A549 (cell line): ENCODE data around the gene PAGE2. TPM values are rescaled to one million over a fixed set of nuclear protein-coding genes. Genes with fewer than 3 reads are reported as not detected.
A peak's percentile ranks its signal among the peaks of the same experiment; 100 is the strongest.
"Not testable (repeated sequence)": the region's sequence is repeated elsewhere in the genome, so short reads cannot be mapped to it uniquely, and the experiment has no call there.

ENCODE experiments used
- ATAC-seq, 2 experiments: fragments of 200-7000 bp in 1 of 2; fragments of >200 bp in 1 of 2; cut with Nextera tagmentation in 1 of 2; cut with Tn5 transposase in 1 of 2; 3 replicates each; pipeline versions ENCODE4 v1.8.0 to v1.9.1; 2018 to 2020; ENCODE audit warnings: mild to moderate bottlenecking in 1 of 2, moderate library complexity in 1 of 2
- CTCF ChIA-PET: fragments of 300-600 bp; sonication (Branson Sonifier 250); formaldehyde crosslinking; extraction: SDS; loops from one replicate; lab custom pipeline; 2021; ENCODE audit warnings: antibody characterized with exemption, inconsistent platforms; lab: Yijun Ruan, JAX
- POLR2A ChIA-PET: fragments of 350-600 bp; formaldehyde crosslinking; extraction: SDS; loops from one replicate; lab custom pipeline; 2021; ENCODE audit warnings: antibody characterized with exemption, inconsistent platforms; lab: Yijun Ruan, JAX
- DNase-seq, 2 experiments: peaks; one replicate each; pipeline versions ENCODE4 v3.0.0 to v3.0.0-alpha.2; 2011 to 2016; ENCODE audit warnings: low read depth in 1 of 2, low spot score in 1 of 2
- FAIRE-seq: peaks from 2 replicates; lab custom pipeline; 2011; peaks lifted over from hg19 to GRCh38; lab: Jason Lieb, UNC
- H3K27ac ChIP-seq, 2 experiments: fragments of >200 bp; sonication (Bioruptor Twin); formaldehyde crosslinking; 3 replicates each; pipeline ENCODE4 v1.5.1; 2016 to 2017
- H3K4me1 ChIP-seq: fragments of >200 bp; sonication (Bioruptor Twin); formaldehyde crosslinking; 3 replicates; pipeline ENCODE4 v1.6.1; 2016
- H3K4me2 ChIP-seq: fragments of >200 bp; sonication (Bioruptor Twin); formaldehyde crosslinking; 3 replicates; pipeline ENCODE4 v1.6.1; 2016
- H3K4me3 ChIP-seq: fragments of >200 bp; sonication (Bioruptor Twin); formaldehyde crosslinking; 3 replicates; pipeline ENCODE4 v1.5.1; 2016
- H3K9me3 ChIP-seq: fragments of >200 bp; sonication (Bioruptor Twin); formaldehyde crosslinking; 3 replicates; pipeline ENCODE4 v1.6.1; 2016
- BHLHE40 ChIP-seq: IDR thresholded peaks from 2 replicates; pipeline ENCODE4 v1.6.1; 2012; ENCODE audit warnings: low read depth, low read length, inconsistent platforms
- CEBPB ChIP-seq, 2 experiments: fragments of >200 bp in 1 of 2; sonication (Bioruptor Twin) in 1 of 2; formaldehyde crosslinking in 1 of 2; IDR thresholded peaks; 2 replicates each; pipeline ENCODE4 v1.6.1; 2012 to 2016
- CHD4 ChIP-seq: fragments of 200-600 bp; sonication (generic); IDR thresholded peaks from 2 replicates; pipeline ENCODE4 v1.6.1; 2016; ENCODE audit warnings: antibody characterized with exemption, mild to moderate bottlenecking, borderline replicate concordance
- E2F6 ChIP-seq: IDR thresholded peaks from 2 replicates; pipeline ENCODE4 v1.6.1; 2012; ENCODE audit warnings: low read depth, borderline replicate concordance
- EHMT2 ChIP-seq: fragments of 200-600 bp; sonication (generic); IDR thresholded peaks from 2 replicates; pipeline ENCODE4 v1.6.1; 2016; ENCODE audit warnings: antibody characterized with exemption, low read depth, mild to moderate bottlenecking, moderate library complexity
- ELK1 ChIP-seq: fragments of 150-350 bp; IDR thresholded peaks from 2 replicates; pipeline ENCODE4 v1.6.1; 2014; ENCODE audit warnings: low read depth, mild to moderate bottlenecking, low read length
- EP300 ChIP-seq, 2 experiments: fragments of >200 bp; sonication (Bioruptor Twin); formaldehyde crosslinking; IDR thresholded peaks; 2 replicates in 1 of 2; 3 replicates in 1 of 2; pipeline ENCODE4 v1.6.1; 2016 to 2017
- FOXS1 ChIP-seq: fragments of 250-450 bp; sonication (Bioruptor Pico); IDR thresholded peaks from 2 replicates; pipeline ENCODE4 v1.5.0; 2020; ENCODE audit warnings: mild to moderate bottlenecking, moderate library complexity
- GATA3 ChIP-seq: IDR thresholded peaks from 2 replicates; pipeline ENCODE4 v1.6.1; 2012; ENCODE audit warnings: borderline replicate concordance
- HOXB5 ChIP-seq: fragments of 250-450 bp; sonication (Bioruptor Pico); IDR thresholded peaks from 2 replicates; pipeline ENCODE4 v1.5.0; 2020; ENCODE audit warnings: mild to moderate bottlenecking, moderate library complexity
- JUNB ChIP-seq: fragments of >200 bp; sonication (Bioruptor Twin); formaldehyde crosslinking; IDR thresholded peaks from 2 replicates; pipeline ENCODE4 v1.6.1; 2016
- KDM5A ChIP-seq: fragments of 200-600 bp; sonication (generic); IDR thresholded peaks from 2 replicates; pipeline ENCODE4 v1.6.1; 2016; ENCODE audit warnings: antibody characterized with exemption, mild to moderate bottlenecking
- MAX ChIP-seq: IDR thresholded peaks from 2 replicates; pipeline ENCODE4 v1.6.1; 2012
- NR3C1 ChIP-seq: fragments of >200 bp; sonication (Bioruptor Twin); formaldehyde crosslinking; IDR thresholded peaks from 3 replicates; pipeline ENCODE4 v1.6.1; 2017
- PHF8 ChIP-seq: fragments of 200-600 bp; sonication (generic); IDR thresholded peaks from 2 replicates; pipeline ENCODE4 v1.6.1; 2016; ENCODE audit warnings: low read depth, mild to moderate bottlenecking, antibody characterized with exemption, moderate library complexity, borderline replicate concordance
- POLR2A ChIP-seq: IDR thresholded peaks from 2 replicates; pipeline ENCODE4 v1.6.1; 2012; ENCODE audit warnings: mild to moderate bottlenecking, low read length
- RAD21 ChIP-seq, 2 experiments: fragments of >200 bp in 1 of 2; sonication (Bioruptor Twin) in 1 of 2; formaldehyde crosslinking in 1 of 2; IDR thresholded peaks in 1 of 2; conservative IDR thresholded peaks in 1 of 2; 2 replicates in 1 of 2; 3 replicates in 1 of 2; pipeline ENCODE4 v1.6.1; 2012 to 2018; ENCODE audit warnings: inconsistent platforms in 1 of 2
- RCOR1 ChIP-seq: fragments of 150-350 bp; IDR thresholded peaks from 2 replicates; pipeline ENCODE4 v1.6.1; 2014; ENCODE audit warnings: antibody characterized with exemption, low read length, low read depth
- RFX5 ChIP-seq: fragments of 450-650 bp; IDR thresholded peaks from 2 replicates; pipeline ENCODE4 v1.7.1; 2014; ENCODE audit warnings: antibody characterized with exemption, mild to moderate bottlenecking, moderate library complexity
- RNF2 ChIP-seq: fragments of 200-600 bp; sonication (generic); IDR thresholded peaks from 2 replicates; pipeline ENCODE4 v1.6.1; 2016; ENCODE audit warnings: low read depth, mild to moderate bottlenecking, antibody characterized with exemption, moderate library complexity, borderline replicate concordance
- SMC3 ChIP-seq: fragments of >200 bp; sonication (Bioruptor Twin); formaldehyde crosslinking; IDR thresholded peaks from 3 replicates; pipeline ENCODE4 v1.6.1; 2018; ENCODE audit warnings: inconsistent platforms
- TP53 ChIP-seq: fragments of 250-450 bp; sonication (Bioruptor Pico); IDR thresholded peaks from 2 replicates; pipeline ENCODE4 v1.5.0; 2021; ENCODE audit warnings: mild to moderate bottlenecking, moderate library complexity
- WGBS: methylation state at CpG from one replicate; pipeline ENCODE4 v1.1.6; 2017; ENCODE audit errors: missing lambda C conversion rate; 5-methylcytosine and 5-hydroxymethylcytosine counted together
- polyA plus RNA-seq, 4 experiments: library from polyadenylated mRNA; depleted of rRNA in 3 of 4; stranded (reverse); fragments of >200 nt; fragmentation: RNase III in 1 of 4; extraction: RNeasy Plus Mini Kit Qiagen cat#74134 plus additional on column Dnase treatment in 1 of 4; gene quantifications; 2 replicates in 3 of 4; 3 replicates in 1 of 4; pipeline ENCODE4 v1.2.3, GENCODE V29; 2011 to 2017

PAGE2 gene
- polyA plus RNA-seq, 2 of the 4 experiments (the other 2 are of a cell fraction) = not detected

GRCh38 chrX:55039471-55039870, 49.3 kb upstream of the PAGE2 start (continued):
- no peak for TF ChIP-seq RAD21 (conservative IDR thresholded peaks at IDR 0.05 in 1 of 2, IDR thresholded peaks at IDR 0.05 in 1 of 2)

- DNase-seq (no peak), FAIRE-seq (no peak)
- Histone ChIP-seq H3K4me3 (no peak overlapping the region), H3K4me1 (no peaks in the 10 kb centered on the region), H3K27ac (no peak overlapping the region), H3K4me2 (no peak overlapping the region)
- POLR2A ChIA-PET = no interaction called here
- WGBS = 30% methylated on average over 3 of the region's 6 CpGs
- TF ChIP-seq BHLHE40 = no peak
- TF ChIP-seq EP300 (IDR thresholded peaks at IDR 0.05) = no peak
- TF ChIP-seq TP53 (CRISPR knock-in tag) = no peak
- TF ChIP-seq CEBPB (IDR thresholded peaks at IDR 0.05) = no peak
- TF ChIP-seq E2F6 = no peak
- no peak for TF ChIP-seq GATA3
- no peak for TF ChIP-seq POLR2A
- no peak for TF ChIP-seq EHMT2
- TF ChIP-seq, all 56 proteins: peak for 0
- ATAC-seq = no peak
- no peaks in the 10 kb centered on the region for H3K9me3 ChIP-seq
- CTCF ChIA-PET = interaction anchor here (0.6 kb wide), 1 partner anchor 1908 kb away, joined by 4 read pairs; no protein-coding TSS in a partner anchor
Measured at GRCh38 chrX:55041514-55041913, 47.3 kb upstream of the PAGE2 start.

GRCh38 chrX:55050599-55050998, 38.2 kb upstream of the PAGE2 start:
- H3K27ac ChIP-seq, CTCF ChIA-PET, H3K4me1 ChIP-seq, ATAC-seq, POLR2A ChIA-PET, H3K4me2 ChIP-seq, H3K4me3 ChIP-seq, H3K9me3 ChIP-seq, FAIRE-seq, DNase-seq: not testable (repeated sequence)
- WGBS = 30% methylated on average over 2 of the region's 2 CpGs

- no peak overlapping the region for H3K27ac ChIP-seq
- TF ChIP-seq JUNB = no peak
- TF ChIP-seq PHF8 = no peak
- TF ChIP-seq HOXB5 (CRISPR knock-in tag) = no peak
- no peak for TF ChIP-seq ELK1
- no peak for TF ChIP-seq FOXS1 (CRISPR knock-in tag)
- no peak for TF ChIP-seq RNF2
- TF ChIP-seq KDM5A = no peak
- TF ChIP-seq RCOR1 = no peak
- no peak for TF ChIP-seq CHD4
- TF ChIP-seq EHMT2 = no peak
- no peak for TF ChIP-seq SMC3
- no peak for TF ChIP-seq MAX
- no peak for TF ChIP-seq RFX5
- no peak for TF ChIP-seq NR3C1
- no peaks in the 10 kb centered on the region for H3K4me1 ChIP-seq
- DNase-seq (no peak), FAIRE-seq (no peak), ATAC-seq (no peak)
- H3K4me2 ChIP-seq = peak overlapping the region; percentile 21; the same call in 2 of the 3 replicates
- ChIA-PET POLR2A (interaction anchor here (1.2 kb wide), 1 partner anchor 417 kb away, joined by 7 read pairs; no protein-coding TSS in a partner anchor), CTCF (interaction anchor here (0.6 to 1.3 kb wide), 11 partner anchors 40 to 1174 kb away, joined by 3 to 13 read pairs (median 3); no protein-coding TSS in a partner anchor)
- no peak overlapping the region for H3K4me3 ChIP-seq
- 11% methylated on average over 7 of the region's 7 CpGs for WGBS
- no peaks in the 10 kb centered on the region for H3K9me3 ChIP-seq
Measured at GRCh38 chrX:55056820-55057674, 31.8 kb upstream of the PAGE2 start.
